ENCODE data around the gene CCDC60.

CCDC60 gene

GRCh38 chr12:119384340-119384739 lies 49.8 kb downstream of the CCDC60 start:
- no peak for DNase-seq (ENCODE audit: low read depth in 1 of 2, low spot score in 1 of 2)

GRCh38 chr12:119385659-119386058 lies 51.1 kb downstream of the CCDC60 start:
- DNase-seq (ENCODE audit: low read depth in 1 of 2, low spot score in 1 of 2): no peak

GRCh38 chr12:119389687-119390086 lies 55.2 kb downstream of the CCDC60 start:
- DNase-seq (ENCODE audit: low read depth in 1 of 2, low spot score in 1 of 2): no peak

DNA sequence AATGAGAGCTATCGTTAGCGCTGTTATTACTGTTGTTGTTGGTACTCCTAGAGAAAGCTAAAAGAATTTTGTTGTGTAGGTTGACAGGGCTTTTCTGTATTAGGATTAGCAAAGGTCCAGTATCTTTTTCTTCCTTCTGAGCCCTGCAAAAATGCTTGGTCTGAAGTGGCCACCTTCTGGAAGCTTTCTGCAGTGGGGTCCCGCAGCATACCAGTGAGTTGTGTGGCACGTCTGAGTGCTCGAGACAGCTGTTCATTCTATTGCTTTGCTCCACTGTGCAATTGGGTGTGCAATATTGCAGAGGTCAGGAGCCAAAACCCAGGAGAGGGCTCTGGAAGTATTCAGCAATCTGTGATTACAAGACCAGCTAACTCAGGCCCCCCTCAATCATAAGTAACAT lies 57.1 kb downstream of the CCDC60 start:
- no peak for DNase-seq (ENCODE audit: low read depth in 1 of 2, low spot score in 1 of 2)

GRCh38 chr12:119393677-119394076 lies 59.1 kb downstream of the CCDC60 start:
- no peak for DNase-seq (ENCODE audit: low read depth in 1 of 2, low spot score in 1 of 2)

DNA sequence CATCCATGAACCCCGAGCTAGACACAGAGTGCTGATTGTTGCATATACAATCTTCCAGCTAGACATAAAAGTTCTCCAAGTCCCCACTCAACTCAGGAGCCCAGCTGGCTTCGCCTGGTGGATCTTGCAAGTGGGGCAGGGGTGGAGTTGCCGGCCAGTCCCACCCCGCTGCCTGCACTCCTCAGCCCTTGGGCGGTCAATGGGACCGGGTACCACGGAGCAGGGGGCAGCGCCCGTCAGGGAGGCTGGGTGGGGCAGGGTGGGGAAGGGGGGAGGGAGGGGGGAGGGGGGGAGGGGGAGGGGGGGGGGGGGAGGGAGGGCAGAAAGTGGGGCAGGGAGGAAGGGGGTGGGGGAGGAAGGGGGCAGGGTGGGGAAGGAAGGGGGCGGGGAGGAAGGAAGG lies 63.0 kb downstream of the CCDC60 start:
- DNase-seq (ENCODE audit: low read depth in 1 of 2, low spot score in 1 of 2): no peak

DNA sequence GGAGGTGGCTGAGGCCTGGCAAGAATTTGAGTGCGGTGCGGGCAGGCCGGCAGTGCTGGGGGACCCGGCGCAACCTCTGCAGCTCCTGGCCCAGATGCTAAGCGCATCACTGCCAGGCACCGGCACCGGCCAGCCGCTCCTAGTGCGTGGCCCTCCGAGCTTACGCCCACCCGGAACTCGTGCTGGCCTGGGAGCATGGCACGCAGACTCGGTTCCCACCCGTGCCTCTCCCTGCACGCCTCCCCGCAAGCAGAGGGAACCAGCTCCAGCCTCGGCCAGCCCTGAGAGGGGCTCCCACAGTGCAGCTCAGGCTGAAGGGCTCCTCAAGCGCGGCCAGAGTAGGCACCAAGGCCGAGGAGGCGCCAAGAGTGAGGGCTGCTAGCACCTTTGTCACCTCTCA lies 63.7 kb downstream of the CCDC60 start:
- DNase-seq (ENCODE audit: low read depth in 1 of 2, low spot score in 1 of 2): no peak

DNA sequence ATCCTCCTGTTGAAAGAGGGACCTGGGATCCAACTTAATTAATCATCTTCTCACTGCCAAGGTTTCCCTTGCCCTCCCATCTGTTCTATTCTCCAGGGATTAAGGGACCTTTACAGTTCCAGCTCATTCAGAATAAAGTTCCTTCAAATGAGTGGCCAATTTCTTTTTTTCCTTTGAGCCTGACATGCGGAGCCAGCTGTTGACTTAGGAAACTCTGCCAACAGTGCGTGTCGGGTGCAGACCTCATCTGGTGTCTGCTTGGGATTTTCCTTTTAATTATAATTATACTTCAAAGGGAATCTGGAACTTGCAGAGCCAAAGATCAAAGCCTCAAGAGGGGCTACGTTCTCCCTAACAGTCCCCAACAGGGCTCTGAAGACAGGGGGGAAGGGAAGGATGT lies 64.8 kb downstream of the CCDC60 start:
- DNase-seq (ENCODE audit: low read depth in 1 of 2, low spot score in 1 of 2): no peak

GRCh38 chr12:119406308-119406707 lies 71.8 kb downstream of the CCDC60 start:
- no peak for DNase-seq (ENCODE audit: low read depth in 1 of 2, low spot score in 1 of 2)

GRCh38 chr12:119406811-119407210 lies 72.3 kb downstream of the CCDC60 start:
- DNase-seq (ENCODE audit: low read depth in 1 of 2, low spot score in 1 of 2): no peak

DNA sequence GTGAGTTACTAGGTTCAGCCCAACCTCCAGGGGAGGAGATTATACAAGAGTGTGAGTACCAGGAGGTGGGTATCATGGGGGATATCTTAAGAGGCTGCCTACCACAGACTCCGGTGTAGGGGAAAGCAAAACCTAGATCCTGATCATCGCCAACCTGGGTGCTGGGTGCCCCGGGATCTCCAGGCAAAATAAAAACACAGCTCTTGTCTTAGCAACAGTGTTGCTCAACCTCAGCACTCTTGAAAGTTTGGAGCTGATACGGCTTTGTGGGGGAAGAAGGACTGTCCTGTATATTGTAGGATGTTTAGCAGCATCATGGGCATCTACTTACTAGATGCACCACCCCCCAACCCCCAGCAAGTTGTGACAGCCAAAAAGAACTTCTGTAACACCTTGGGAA lies 74.5 kb downstream of the CCDC60 start:
- DNase-seq (ENCODE audit: low read depth in 1 of 2, low spot score in 1 of 2): no peak

GRCh38 chr12:119410396-119410795 lies 75.9 kb downstream of the CCDC60 start:
- no peak for DNase-seq (ENCODE audit: low read depth in 1 of 2, low spot score in 1 of 2)

GRCh38 chr12:119412306-119412705 lies 77.8 kb downstream of the CCDC60 start:
- no peak for DNase-seq (ENCODE audit: low read depth in 1 of 2, low spot score in 1 of 2)

- DNase-seq (ENCODE audit: low read depth in 1 of 2, low spot score in 1 of 2): no peak
Observed at GRCh38 chr12:119412811-119413794, 78.6 kb downstream of the CCDC60 start.

DNA sequence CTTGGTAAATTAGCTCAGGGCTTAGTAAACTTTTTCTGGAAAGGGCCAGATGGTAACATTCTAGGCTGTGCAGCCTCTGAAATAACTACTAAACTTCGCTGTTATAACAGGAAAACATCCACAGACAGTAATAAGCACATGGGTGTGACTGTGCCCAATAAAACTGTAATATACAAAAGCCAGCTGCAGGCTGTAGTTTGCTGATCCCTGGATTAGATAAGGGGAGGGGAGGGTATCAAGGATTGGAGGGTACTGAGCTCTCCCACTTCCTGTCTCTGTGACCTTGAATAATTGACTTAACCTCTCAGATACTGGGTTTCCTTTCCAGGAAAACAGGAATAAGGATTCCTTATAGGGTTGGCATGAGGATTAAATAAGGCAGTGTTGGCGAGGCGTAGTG lies 81.2 kb downstream of the CCDC60 start:
- DNase-seq (ENCODE audit: low read depth in 1 of 2, low spot score in 1 of 2): no peak

- no peak for DNase-seq (ENCODE audit: low read depth in 1 of 2, low spot score in 1 of 2)
Observed at GRCh38 chr12:119417440-119417839, 82.9 kb downstream of the CCDC60 start.

GRCh38 chr12:119419381-119419780 lies 84.9 kb downstream of the CCDC60 start:
- no peak for DNase-seq (ENCODE audit: low read depth in 1 of 2, low spot score in 1 of 2)

DNA sequence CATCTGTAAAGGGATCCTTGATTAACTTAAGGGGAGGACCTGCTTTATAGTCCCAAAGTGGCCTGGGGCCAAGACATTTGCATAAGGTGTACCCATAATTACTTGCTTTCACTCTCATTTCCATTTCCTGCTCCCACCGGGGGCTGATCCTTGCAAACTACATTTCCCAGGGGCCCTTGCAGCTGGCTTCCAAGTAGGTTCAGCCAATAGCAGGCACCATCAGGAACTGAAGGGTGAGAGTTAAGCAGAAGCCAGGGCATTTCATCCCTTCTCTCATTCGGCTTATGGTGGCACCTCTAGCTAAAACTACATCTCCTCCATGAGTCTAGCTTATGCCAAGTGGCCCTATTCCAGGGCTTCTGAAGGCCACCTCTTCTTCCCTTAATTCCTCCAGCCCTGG lies 88.8 kb downstream of the CCDC60 start:
- DNase-seq (ENCODE audit: low read depth in 1 of 2, low spot score in 1 of 2): no peak

DNA sequence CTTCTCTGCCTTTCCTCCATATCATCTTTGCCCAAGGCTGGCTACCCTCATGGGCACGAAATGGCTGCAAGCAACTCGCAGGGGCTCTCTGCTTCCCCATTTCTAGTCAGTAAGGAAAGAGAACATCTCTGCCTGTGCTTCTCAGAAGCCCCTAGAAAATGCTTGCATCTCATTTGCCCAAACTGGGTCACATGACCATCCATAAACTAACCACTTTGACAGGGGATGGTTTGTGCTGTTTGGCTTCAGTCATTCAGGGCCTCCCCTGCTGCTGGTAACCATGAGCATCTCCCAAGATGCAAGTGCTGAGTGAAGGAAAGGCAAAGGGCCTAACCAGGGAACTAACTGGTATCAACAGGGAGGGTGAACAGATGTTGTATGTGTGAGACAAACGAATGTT lies 91.1 kb downstream of the CCDC60 start:
- DNase-seq (ENCODE audit: low read depth in 1 of 2, low spot score in 1 of 2): no peak

DNA sequence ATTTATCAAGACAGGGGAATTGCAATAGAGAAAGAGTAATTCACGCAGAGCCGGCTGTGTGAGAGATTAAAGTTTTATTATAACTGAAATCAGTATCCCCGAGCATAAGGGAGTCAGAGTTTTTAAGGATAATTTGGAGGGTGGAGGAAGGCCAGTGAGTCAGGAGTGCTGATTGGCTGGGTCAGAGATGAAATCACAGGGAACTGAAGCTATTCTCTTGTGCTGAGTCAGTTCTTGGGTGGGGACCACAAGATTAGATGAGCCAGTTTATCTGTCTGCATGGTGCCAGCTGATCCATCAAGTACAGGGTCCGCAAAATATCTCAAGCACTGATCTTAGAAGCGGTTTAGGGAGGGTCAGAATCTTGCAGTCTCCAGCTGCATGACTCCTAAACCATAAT lies 96.6 kb downstream of the CCDC60 start:
- no peak for DNase-seq (ENCODE audit: low read depth in 1 of 2, low spot score in 1 of 2)

GRCh38 chr12:119432949-119433348 lies 98.4 kb downstream of the CCDC60 start:
- no peak for DNase-seq (ENCODE audit: low read depth in 1 of 2, low spot score in 1 of 2)

DNA sequence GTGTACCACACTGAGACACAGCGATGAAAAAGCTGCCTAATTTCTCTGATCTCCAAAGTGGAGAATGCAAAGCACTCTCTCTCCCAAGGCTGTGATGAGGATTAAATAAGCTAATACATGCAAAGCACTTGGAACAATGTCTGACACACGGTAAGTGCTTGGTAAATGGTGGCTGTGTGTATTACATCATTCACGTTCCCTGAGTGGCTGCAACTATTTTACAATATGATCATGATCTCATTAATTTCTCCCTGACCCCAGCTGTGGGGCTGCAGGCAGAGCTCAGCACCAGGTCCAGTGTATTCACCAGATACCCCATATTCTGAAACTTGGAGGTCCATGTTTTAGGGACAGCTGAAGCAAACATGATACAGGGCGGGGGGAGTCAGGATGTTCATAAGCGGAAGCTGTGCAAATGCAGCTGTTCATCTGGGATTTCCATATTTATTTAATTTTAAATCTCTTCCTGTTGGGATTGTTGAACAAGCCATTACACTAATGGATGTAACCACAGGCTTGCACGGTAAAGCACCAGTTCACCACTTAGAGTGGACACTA lies 106.4 kb downstream of the CCDC60 start:
- DNase-seq (ENCODE audit: low read depth in 1 of 2, low spot score in 1 of 2): no peak
